Calu3 (cell line): ENCODE measurements around the gene ANKRD60. TPM values are rescaled to one million over a fixed set of nuclear protein-coding genes. Genes with fewer than 3 reads are reported as not detected.

Experiments
- BruUV-seq: library from RNA; stranded (reverse); fragments of 400-500 nt; replicated peaks from 2 replicates; lab custom pipeline; 2021; lab: Mats Ljungman, UMichigan
- CTCF ChIA-PET: fragments of 300-600 bp; sonication (Branson Sonifier 250); formaldehyde crosslinking; loops from one replicate; lab custom pipeline; 2022; ENCODE audit warnings: antibody characterized with exemption; lab: Charles Lee
- DNase-seq: peaks from one replicate; pipeline ENCODE4 v3.0.0; 2022
- H3K27ac Mint-ChIP-seq: one replicate; pipeline ENCODE4 v1.8.0; 2022; ENCODE audit warnings: mixed read lengths; ENCODE audit not compliant: unreplicated experiment
- H3K27me3 Mint-ChIP-seq: one replicate; pipeline ENCODE4 v1.8.0; 2022; ENCODE audit warnings: mixed read lengths; ENCODE audit not compliant: unreplicated experiment
- H3K36me3 Mint-ChIP-seq: one replicate; pipeline ENCODE4 v1.8.0; 2022; ENCODE audit warnings: mild to moderate bottlenecking, moderate library complexity, mixed read lengths; ENCODE audit not compliant: insufficient read depth, unreplicated experiment
- H3K4me1 Mint-ChIP-seq: one replicate; pipeline ENCODE4 v1.8.0; 2022; ENCODE audit warnings: mild to moderate bottlenecking, low read depth, mixed read lengths; ENCODE audit not compliant: unreplicated experiment
- H3K4me3 Mint-ChIP-seq: one replicate; pipeline ENCODE4 v1.8.0; 2022; ENCODE audit warnings: mild to moderate bottlenecking, low read depth, moderate library complexity, mixed read lengths; ENCODE audit not compliant: unreplicated experiment
- H3K9me3 Mint-ChIP-seq: one replicate; pipeline ENCODE4 v1.8.0; 2022; ENCODE audit warnings: low read depth, mixed read lengths; ENCODE audit not compliant: unreplicated experiment
- CTCF ChIP-seq: fragments of 200-600 bp; IDR thresholded peaks from one replicate; pipeline ENCODE4 v1.8.0; 2022; ENCODE audit warnings: antibody characterized with exemption; ENCODE audit not compliant: unreplicated experiment
- intact Hi-C: fragments of 100-400 bp; cut with micrococcal nuclease; formaldehyde crosslinking; loops from one replicate; pipeline ENCODE4 v1.10.0; 2022; ENCODE audit not compliant: unreplicated experiment
- total RNA-seq: library from RNA; stranded (reverse); gene quantifications from 2 replicates; pipeline ENCODE4 v1.2.3, GENCODE V29; 2022

The ANKRD60 gene
- total RNA-seq, 1 experiment from 2014 or later = not detected

GRCh38 chr20:58264271-58264670, 35.8 kb upstream of the ANKRD60 start:
- CTCF ChIA-PET = no interaction called here
- BruUV-seq = no TSS peak
- H3K4me1 Mint-ChIP-seq = no peaks in the 10 kb centered on the region
- no peak for TF ChIP-seq CTCF
- H3K36me3 Mint-ChIP-seq = peaks cover 9% of the 10 kb centered on the region
- intact Hi-C loops = no loop called here
- DNase-seq = no peak
- no peaks in the 10 kb centered on the region for H3K9me3 Mint-ChIP-seq
- no peaks in the 10 kb centered on the region for H3K27me3 Mint-ChIP-seq
- no peak overlapping the region for H3K4me3 Mint-ChIP-seq
- no peak overlapping the region for H3K27ac Mint-ChIP-seq

- no TSS peak for BruUV-seq
- no peaks in the 10 kb centered on the region for H3K27me3 Mint-ChIP-seq
Measured at GRCh38 chr20:58261660-58262059, 33.2 kb upstream of the ANKRD60 start.

GRCh38 chr20:58260006-58260405, 31.6 kb upstream of the ANKRD60 start:
- TF ChIP-seq CTCF = no peak
- Mint-ChIP-seq H3K27me3 (no peaks in the 10 kb centered on the region), H3K36me3 (no peaks in the 10 kb centered on the region), H3K9me3 (no peaks in the 10 kb centered on the region), H3K4me3 (no peak overlapping the region), H3K4me1 (no peaks in the 10 kb centered on the region), H3K27ac (no peak overlapping the region)
- BruUV-seq = no TSS peak
- intact Hi-C loops = no loop called here
- CTCF ChIA-PET = interaction anchor here (0.8 kb wide), 1 partner anchor 12 kb away, joined by 4 read pairs; no protein-coding TSS in a partner anchor
- DNase-seq = no peak

More at GRCh38 chr20:58261660-58262059, 33.2 kb upstream of the ANKRD60 start:
- no peak for TF ChIP-seq CTCF
- Mint-ChIP-seq H3K9me3 (no peaks in the 10 kb centered on the region), H3K27ac (no peak overlapping the region), H3K4me1 (no peaks in the 10 kb centered on the region), H3K4me3 (no peak overlapping the region), H3K36me3 (no peaks in the 10 kb centered on the region)
- intact Hi-C loops = no loop called here
- CTCF ChIA-PET = no interaction called here
- no peak for DNase-seq

GRCh38 chr20:58256842-58257241, 28.4 kb upstream of the ANKRD60 start:
- peaks cover 8% of the 10 kb centered on the region for H3K4me1 Mint-ChIP-seq
- no peak for DNase-seq
- TF ChIP-seq CTCF = no peak
- CTCF ChIA-PET = no interaction called here
- H3K27me3 Mint-ChIP-seq = no peaks in the 10 kb centered on the region
- H3K27ac Mint-ChIP-seq = no peak overlapping the region
- H3K36me3 Mint-ChIP-seq = peaks cover 5% of the 10 kb centered on the region
- H3K9me3 Mint-ChIP-seq = no peaks in the 10 kb centered on the region
- H3K4me3 Mint-ChIP-seq = no peak overlapping the region
- no TSS peak for BruUV-seq
- intact Hi-C loops = loop anchor here (10.0 kb wide), 1 partner anchor 178 kb away; no protein-coding TSS in a partner anchor
